Dendritic cell treated with granulocyte-macrophage colony-stimulating factor and Interleukin-4, amounts not matched to agents 40 ng/mL and 50 ng/mL, for 4 days (primary cell): ENCODE results near the gene TSC2.
"Not testable (repeated sequence)": the region's sequence is repeated elsewhere in the genome, so short reads cannot be mapped to it uniquely, and the experiment has no call there.

ENCODE experiments used
- H3K27ac Mint-ChIP-seq: one replicate; pipeline ENCODE4 v1.8.0; 2022; ENCODE audit warnings: mild to moderate bottlenecking, mixed read lengths
- H3K27me3 Mint-ChIP-seq: one replicate; pipeline ENCODE4 v1.8.0; 2022; ENCODE audit warnings: mild to moderate bottlenecking, mixed read lengths
- H3K36me3 Mint-ChIP-seq: one replicate; pipeline ENCODE4 v1.8.0; 2022; ENCODE audit warnings: low read depth, mixed read lengths
- H3K4me1 Mint-ChIP-seq: one replicate; pipeline ENCODE4 v1.8.0; 2022; ENCODE audit warnings: low read depth, mixed read lengths
- H3K4me3 Mint-ChIP-seq: one replicate; pipeline ENCODE4 v1.8.0; 2022; ENCODE audit warnings: mild to moderate bottlenecking, moderate library complexity, mixed read lengths
- H3K9me3 Mint-ChIP-seq: one replicate; pipeline ENCODE4 v1.8.0; 2022; ENCODE audit warnings: mixed read lengths
- intact Hi-C: fragments of 100-400 bp; cut with micrococcal nuclease; formaldehyde crosslinking; loops from one replicate; pipeline ENCODE4 v1.15.0; 2022

Gene TSC2

GRCh38 chr16:2115591-2115973, 67.8 kb downstream of the TSC2 start:
- H3K36me3 Mint-ChIP-seq = peaks cover 65% of the 10 kb centered on the region
- intact Hi-C loops = no loop called here
- no peak overlapping the region for H3K4me3 Mint-ChIP-seq
- no peaks in the 10 kb centered on the region for H3K9me3 Mint-ChIP-seq
- H3K4me1 Mint-ChIP-seq = no peaks in the 10 kb centered on the region
- no peak overlapping the region for H3K27ac Mint-ChIP-seq
- H3K27me3 Mint-ChIP-seq = no peaks in the 10 kb centered on the region

- H3K36me3 Mint-ChIP-seq = peaks cover 57% of the 10 kb centered on the region
- intact Hi-C loops, H3K9me3 Mint-ChIP-seq, H3K27ac Mint-ChIP-seq, H3K4me3 Mint-ChIP-seq, H3K4me1 Mint-ChIP-seq, H3K27me3 Mint-ChIP-seq: not testable (repeated sequence)
These were observed 68.6 kb downstream of the TSC2 start for GRCh38 chr16:2116428-2116827.

- H3K9me3 Mint-ChIP-seq, H3K27me3 Mint-ChIP-seq, H3K27ac Mint-ChIP-seq, intact Hi-C loops, H3K4me3 Mint-ChIP-seq, H3K4me1 Mint-ChIP-seq: not testable (repeated sequence)
- peaks cover 48% of the 10 kb centered on the region for H3K36me3 Mint-ChIP-seq
These were observed 69.6 kb downstream of the TSC2 start for GRCh38 chr16:2117341-2117740.

- H3K9me3 Mint-ChIP-seq, H3K27ac Mint-ChIP-seq, H3K4me3 Mint-ChIP-seq, intact Hi-C loops, H3K4me1 Mint-ChIP-seq, H3K27me3 Mint-ChIP-seq: not testable (repeated sequence)
- H3K36me3 Mint-ChIP-seq = peaks cover 40% of the 10 kb centered on the region
These were observed 70.4 kb downstream of the TSC2 start for GRCh38 chr16:2117960-2118722.

GRCh38 chr16:2121325-2121724, 73.5 kb downstream of the TSC2 start:
- H3K9me3 Mint-ChIP-seq, H3K4me3 Mint-ChIP-seq, H3K36me3 Mint-ChIP-seq, intact Hi-C loops, H3K27ac Mint-ChIP-seq: not testable (repeated sequence)
- peaks cover 27% of the 10 kb centered on the region for H3K4me1 Mint-ChIP-seq
- peaks cover 18% of the 10 kb centered on the region for H3K27me3 Mint-ChIP-seq

- H3K27me3 Mint-ChIP-seq = peaks cover 19% of the 10 kb centered on the region
- no peaks in the 10 kb centered on the region for H3K9me3 Mint-ChIP-seq
- H3K27ac Mint-ChIP-seq = no peak overlapping the region
- H3K4me1 Mint-ChIP-seq = peaks cover 32% of the 10 kb centered on the region
- peaks cover 6% of the 10 kb centered on the region for H3K36me3 Mint-ChIP-seq
- no peak overlapping the region for H3K4me3 Mint-ChIP-seq
- intact Hi-C loops = no loop called here
These were observed 74.1 kb downstream of the TSC2 start for GRCh38 chr16:2121853-2122252.

- no peak overlapping the region for H3K4me3 Mint-ChIP-seq
- no peak overlapping the region for H3K27ac Mint-ChIP-seq
- H3K27me3 Mint-ChIP-seq = peaks cover 19% of the 10 kb centered on the region
- H3K36me3 Mint-ChIP-seq = peaks cover under 1% of the 10 kb centered on the region
- H3K9me3 Mint-ChIP-seq = no peaks in the 10 kb centered on the region
- intact Hi-C loops = no loop called here
- peaks cover 38% of the 10 kb centered on the region for H3K4me1 Mint-ChIP-seq
These were observed 74.6 kb downstream of the TSC2 start for GRCh38 chr16:2122429-2122828.

- intact Hi-C loops, H3K27ac Mint-ChIP-seq, H3K4me3 Mint-ChIP-seq, H3K36me3 Mint-ChIP-seq, H3K9me3 Mint-ChIP-seq: not testable (repeated sequence)
- peaks cover 19% of the 10 kb centered on the region for H3K27me3 Mint-ChIP-seq
- H3K4me1 Mint-ChIP-seq = peaks cover 40% of the 10 kb centered on the region
These were observed 75.3 kb downstream of the TSC2 start for GRCh38 chr16:2122934-2123683.

GRCh38 chr16:2123706-2124376, 76.1 kb downstream of the TSC2 start:
- H3K4me3 Mint-ChIP-seq = not testable (repeated sequence)
- Mint-ChIP-seq H3K4me1 (peaks cover 47% of the 10 kb centered on the region), H3K27me3 (peaks cover 19% of the 10 kb centered on the region)

GRCh38 chr16:2124377-2124693, 76.5 kb downstream of the TSC2 start:
- Mint-ChIP-seq H3K27me3 (peaks cover 19% of the 10 kb centered on the region), H3K4me1 (peaks cover 47% of the 10 kb centered on the region)
- H3K36me3 Mint-ChIP-seq, intact Hi-C loops, H3K4me3 Mint-ChIP-seq, H3K9me3 Mint-ChIP-seq, H3K27ac Mint-ChIP-seq: not testable (repeated sequence)

More at GRCh38 chr16:2123706-2124376, 76.1 kb downstream of the TSC2 start:
- H3K36me3 Mint-ChIP-seq, H3K27ac Mint-ChIP-seq, H3K9me3 Mint-ChIP-seq, intact Hi-C loops: not testable (repeated sequence)

GRCh38 chr16:2124694-2125444, 77.1 kb downstream of the TSC2 start:
- Mint-ChIP-seq H3K27me3 (peaks cover 19% of the 10 kb centered on the region), H3K4me1 (peaks cover 47% of the 10 kb centered on the region), H3K4me3 (peak overlapping the region; percentile 60), H3K27ac (peak overlapping the region; percentile 33)
- intact Hi-C loops, H3K9me3 Mint-ChIP-seq, H3K36me3 Mint-ChIP-seq: not testable (repeated sequence)

GRCh38 chr16:2125609-2126008, 77.8 kb downstream of the TSC2 start:
- peak overlapping the region; percentile 33 for H3K27ac Mint-ChIP-seq
- peaks cover 47% of the 10 kb centered on the region for H3K4me1 Mint-ChIP-seq
- peak overlapping the region; percentile 60 for H3K4me3 Mint-ChIP-seq
- intact Hi-C loops, H3K36me3 Mint-ChIP-seq, H3K9me3 Mint-ChIP-seq: not testable (repeated sequence)
- peaks cover 19% of the 10 kb centered on the region for H3K27me3 Mint-ChIP-seq

- peaks cover 19% of the 10 kb centered on the region for H3K27me3 Mint-ChIP-seq
- peak overlapping the region; percentile 17 for H3K27ac Mint-ChIP-seq
- H3K36me3 Mint-ChIP-seq, intact Hi-C loops, H3K4me3 Mint-ChIP-seq, H3K9me3 Mint-ChIP-seq: not testable (repeated sequence)
- H3K4me1 Mint-ChIP-seq = peaks cover 47% of the 10 kb centered on the region
These were observed 78.5 kb downstream of the TSC2 start for GRCh38 chr16:2126161-2126743.
